Trophoblast cell (in vitro differentiated cells and primary cell): ENCODE data around the gene ZNF516.

ENCODE experiments used
- DNase-seq, 2 donors: peaks; one replicate each; pipeline ENCODE4 v3.0.0-alpha.2; 2016
- H2AFZ ChIP-seq: 2 replicates; pipeline ENCODE4 v1.6.1; 2013; ENCODE audit warnings: low read length, moderate library complexity, mild to moderate bottlenecking; ENCODE audit not compliant: insufficient read depth, poor library complexity
- H2AK5ac ChIP-seq: 2 replicates; pipeline ENCODE4 v1.6.1; 2013; ENCODE audit warnings: mild to moderate bottlenecking, low read length
- H2BK120ac ChIP-seq: 2 replicates; pipeline ENCODE4 v1.6.1; 2013; ENCODE audit warnings: low read length, mild to moderate bottlenecking, moderate library complexity; ENCODE audit not compliant: insufficient read depth, poor library complexity
- H2BK12ac ChIP-seq: 2 replicates; pipeline ENCODE4 v1.6.1; 2013; ENCODE audit warnings: mild to moderate bottlenecking, low read length, moderate library complexity
- H2BK5ac ChIP-seq: 2 replicates; pipeline ENCODE4 v1.6.1; 2013; ENCODE audit warnings: low read length, low read depth, moderate library complexity, mild to moderate bottlenecking; ENCODE audit not compliant: poor library complexity
- H3K14ac ChIP-seq: 2 replicates; pipeline ENCODE4 v1.6.1; 2013; ENCODE audit warnings: mild to moderate bottlenecking, low read length
- H3K18ac ChIP-seq: 2 replicates; pipeline ENCODE4 v1.6.1; 2013; ENCODE audit warnings: mild to moderate bottlenecking, low read length
- H3K23ac ChIP-seq: 2 replicates; pipeline ENCODE4 v1.6.1; 2013; ENCODE audit warnings: low read length
- H3K27ac ChIP-seq: 2 replicates; pipeline ENCODE4 v1.5.1; 2013; ENCODE audit warnings: low read depth, mild to moderate bottlenecking, inconsistent platforms, low read length, moderate library complexity
- H3K27me3 ChIP-seq: 2 replicates; pipeline ENCODE4 v1.6.1; 2013; ENCODE audit warnings: inconsistent platforms, mild to moderate bottlenecking, low read length, moderate library complexity; ENCODE audit not compliant: insufficient read depth
- H3K36me3 ChIP-seq, 2 experiments: 1 replicate in 1 of 2; 2 replicates in 1 of 2; pipeline ENCODE4 v1.6.1; 2013; ENCODE audit warnings: low read length in 2 of 2, mild to moderate bottlenecking in 2 of 2, moderate library complexity in 1 of 2; ENCODE audit not compliant: insufficient read depth in 2 of 2, control insufficient read depth in 1 of 2
- H3K4ac ChIP-seq: 2 replicates; pipeline ENCODE4 v1.6.1; 2013; ENCODE audit warnings: low read depth, mild to moderate bottlenecking, low read length, moderate library complexity
- H3K4me1 ChIP-seq, 2 experiments: 1 replicate in 1 of 2; 2 replicates in 1 of 2; pipeline ENCODE4 v1.6.1; 2013; ENCODE audit warnings: low read length in 2 of 2, mild to moderate bottlenecking in 2 of 2, moderate library complexity in 1 of 2; ENCODE audit not compliant: insufficient read depth in 2 of 2, control insufficient read depth in 1 of 2
- H3K4me2 ChIP-seq: 2 replicates; pipeline ENCODE4 v1.6.1; 2013; ENCODE audit warnings: inconsistent platforms, mild to moderate bottlenecking, low read length, moderate library complexity
- H3K4me3 ChIP-seq: 2 replicates; pipeline ENCODE4 v1.5.1; 2013; ENCODE audit warnings: mild to moderate bottlenecking, low read depth, low read length, inconsistent platforms
- H3K79me1 ChIP-seq: one replicate; pipeline ENCODE4 v1.6.1; 2013; ENCODE audit warnings: low read length
- H3K79me2 ChIP-seq: 2 replicates; pipeline ENCODE4 v1.6.1; 2013; ENCODE audit warnings: low read length, mild to moderate bottlenecking; ENCODE audit not compliant: control insufficient read depth, insufficient read depth, poor library complexity
- H3K9ac ChIP-seq: 2 replicates; pipeline ENCODE4 v1.6.1; 2013; ENCODE audit warnings: mild to moderate bottlenecking, low read length
- H3K9me3 ChIP-seq: 2 replicates; pipeline ENCODE4 v1.6.1; 2013; ENCODE audit warnings: low read depth, mild to moderate bottlenecking, control low read depth, inconsistent platforms, low read length; ENCODE audit not compliant: insufficient read depth
- H4K12ac ChIP-seq: 2 replicates; pipeline ENCODE4 v1.6.1; 2013; ENCODE audit warnings: low read depth, mild to moderate bottlenecking, low read length, moderate library complexity
- H4K8ac ChIP-seq: 2 replicates; pipeline ENCODE4 v1.6.1; 2013; ENCODE audit warnings: low read depth, mild to moderate bottlenecking, low read length, moderate library complexity
- H4K91ac ChIP-seq: one replicate; pipeline ENCODE4 v1.6.1; 2013; ENCODE audit warnings: low read depth, mild to moderate bottlenecking, low read length, moderate library complexity
- WGBS: extraction: QIAGEN DNeasy Blood & Tissue Kit; methylation state at CpG from one replicate; pipeline ENCODE4 v1.1.7; 2013; ENCODE audit warnings: missing lambda C conversion rate; ENCODE audit not compliant: insufficient read length, insufficient coverage; ENCODE audit errors: extremely low coverage; 5-methylcytosine and 5-hydroxymethylcytosine counted together

ZNF516 gene

DNA sequence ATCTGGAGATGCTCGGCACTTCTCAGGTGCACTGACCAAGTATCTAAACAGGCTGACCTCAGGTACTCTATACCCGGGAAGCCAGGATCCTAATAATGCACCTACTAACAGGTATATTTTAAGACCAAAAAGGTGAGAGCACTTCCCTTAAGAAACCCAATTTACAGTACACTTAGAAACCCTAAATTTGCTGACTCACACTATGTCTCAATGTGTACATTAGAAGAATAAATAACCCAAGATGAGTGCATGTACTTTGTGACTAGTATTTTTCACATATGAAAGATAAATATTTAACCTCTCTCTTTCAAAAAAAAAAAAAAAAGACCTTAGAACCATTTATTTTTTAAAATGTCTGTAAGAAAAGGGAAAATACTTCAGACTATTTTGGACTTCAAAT is 118.8 kb downstream of the ZNF516 start:
- Histone ChIP-seq H3K79me2 (no peaks in the 10 kb centered on the region), H4K8ac (no peak overlapping the region), H3K14ac (no peak overlapping the region), H3K4me3 (no peak overlapping the region), H4K12ac (no peak overlapping the region), H2AK5ac (no peak overlapping the region), H3K36me3 (peaks cover 14 to 20% of the 10 kb centered on the region in 2 experiments), H3K27me3 (no peaks in the 10 kb centered on the region), H3K9me3 (no peaks in the 10 kb centered on the region), H3K23ac (no peak overlapping the region), H3K4ac (no peak overlapping the region), H2BK12ac (no peak overlapping the region), H3K18ac (no peak overlapping the region), H2AFZ (no peak overlapping the region), H2BK120ac (no peak overlapping the region), H3K9ac (no peak overlapping the region), H3K4me1 (no peaks in the 10 kb centered on the region), H3K79me1 (no peaks in the 10 kb centered on the region), H4K91ac (no peak overlapping the region), H2BK5ac (no peak overlapping the region), H3K4me2 (no peak overlapping the region), H3K27ac (no peak overlapping the region)
- WGBS = no CpG with 5 or more reads among the region's 2 CpGs
- no peak for DNase-seq

- no peak overlapping the region for H3K27ac ChIP-seq
- no peaks in the 10 kb centered on the region for H3K79me2 ChIP-seq
- H3K4me3 ChIP-seq = no peak overlapping the region
- H4K8ac ChIP-seq = no peak overlapping the region
- no peaks in the 10 kb centered on the region for H3K79me1 ChIP-seq
- no peak overlapping the region for H3K23ac ChIP-seq
- no peak overlapping the region for H2AFZ ChIP-seq
- H3K9ac ChIP-seq = no peak overlapping the region
- no peak overlapping the region for H2BK5ac ChIP-seq
- no peak overlapping the region for H2BK120ac ChIP-seq
- no peaks in the 10 kb centered on the region for H3K27me3 ChIP-seq
- H2AK5ac ChIP-seq = no peak overlapping the region
- no peak overlapping the region for H4K12ac ChIP-seq
- WGBS = no CpG with 5 or more reads among the region's 12 CpGs
- no peak overlapping the region for H3K18ac ChIP-seq
- peaks cover 17 to 25% of the 10 kb centered on the region in 2 experiments for H3K36me3 ChIP-seq
- no peak overlapping the region for H3K4me2 ChIP-seq
- no peaks in the 10 kb centered on the region for H3K4me1 ChIP-seq
- H3K4ac ChIP-seq = no peak overlapping the region
- no peaks in the 10 kb centered on the region for H3K9me3 ChIP-seq
- no peak for DNase-seq
- H3K14ac ChIP-seq = no peak overlapping the region
- H2BK12ac ChIP-seq = no peak overlapping the region
- no peak overlapping the region for H4K91ac ChIP-seq
These were observed 120.4 kb downstream of the ZNF516 start for GRCh38 chr18:76374330-76375281.

- H2AK5ac ChIP-seq = no peak overlapping the region
- no peak overlapping the region for H3K23ac ChIP-seq
- H3K18ac ChIP-seq = no peak overlapping the region
- no peak overlapping the region for H3K14ac ChIP-seq
- no peaks in the 10 kb centered on the region for H3K79me2 ChIP-seq
- H3K9ac ChIP-seq = no peak overlapping the region
- H4K8ac ChIP-seq = no peak overlapping the region
- H2BK120ac ChIP-seq = no peak overlapping the region
- H2AFZ ChIP-seq = no peak overlapping the region
- no CpG with 5 or more reads among the region's 5 CpGs for WGBS
- H3K27me3 ChIP-seq = no peaks in the 10 kb centered on the region
- H3K4me1 ChIP-seq = no peaks in the 10 kb centered on the region
- H4K12ac ChIP-seq = no peak overlapping the region
- H2BK12ac ChIP-seq = no peak overlapping the region
- H3K79me1 ChIP-seq = no peaks in the 10 kb centered on the region
- DNase-seq = no peak
- H3K4me3 ChIP-seq = no peak overlapping the region
- H3K27ac ChIP-seq = no peak overlapping the region
- no peak overlapping the region for H3K4me2 ChIP-seq
- peaks cover 4 to 13% of the 10 kb centered on the region in 2 experiments for H3K36me3 ChIP-seq
- no peak overlapping the region for H2BK5ac ChIP-seq
- no peak overlapping the region for H4K91ac ChIP-seq
- H3K9me3 ChIP-seq = no peaks in the 10 kb centered on the region
- H3K4ac ChIP-seq = no peak overlapping the region
These were observed 121.7 kb downstream of the ZNF516 start for GRCh38 chr18:76373297-76373696.

DNA sequence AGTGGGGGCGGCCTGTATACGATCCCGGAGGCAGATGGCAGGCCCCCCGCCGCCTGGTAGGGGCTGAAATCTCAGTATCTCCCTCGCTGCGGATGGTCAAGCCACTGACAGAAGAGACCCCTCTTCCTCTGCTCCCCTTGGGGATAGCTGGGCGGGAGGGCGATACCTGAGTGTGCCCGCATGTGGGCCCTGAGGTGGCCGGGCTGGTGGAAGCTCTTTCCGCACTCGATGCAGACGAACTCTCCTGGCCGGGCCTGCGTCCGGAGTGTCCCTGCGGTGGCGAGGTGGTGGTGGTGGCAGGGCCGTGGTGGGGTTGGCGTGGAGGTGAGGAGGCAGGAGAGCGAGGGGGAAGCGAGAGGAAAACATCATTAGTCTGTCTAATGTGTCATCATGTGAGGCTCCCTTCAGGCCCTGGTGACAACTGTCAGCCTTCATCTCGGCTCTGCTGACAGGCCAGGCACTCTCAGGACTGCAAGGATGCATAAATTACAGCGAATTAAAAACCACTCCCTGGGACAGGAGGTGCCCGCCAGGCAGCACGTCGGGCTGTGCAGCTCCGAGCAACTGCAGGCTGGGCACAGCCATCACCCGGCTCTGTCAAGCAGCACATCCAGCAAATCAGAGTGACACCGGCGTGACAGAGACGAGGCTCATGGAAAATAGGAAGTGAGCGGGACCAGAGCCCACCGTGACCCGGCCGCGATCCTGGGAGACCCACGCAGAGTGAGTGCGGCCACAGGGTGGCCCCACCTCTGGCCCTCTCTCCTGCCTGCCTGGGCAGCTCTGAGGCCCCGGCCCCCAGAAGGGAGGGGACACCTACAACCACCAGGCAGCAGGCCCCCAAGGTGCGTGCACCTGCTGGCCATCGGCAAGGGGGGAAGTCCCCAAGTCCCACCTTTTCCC is 123.5 kb downstream of the ZNF516 start:
- Histone ChIP-seq H2BK12ac (no peak overlapping the region), H4K91ac (no peak overlapping the region), H2AFZ (no peak overlapping the region), H3K4me1 (no peaks in the 10 kb centered on the region), H3K79me1 (no peaks in the 10 kb centered on the region), H2BK5ac (no peak overlapping the region), H3K14ac (no peak overlapping the region), H3K27ac (no peak overlapping the region), H3K18ac (no peak overlapping the region), H3K23ac (no peak overlapping the region), H3K4me3 (peak overlapping the region; percentile 14), H3K9me3 (no peaks in the 10 kb centered on the region), H2BK120ac (no peak overlapping the region), H3K4me2 (no peak overlapping the region), H4K12ac (no peak overlapping the region), H3K27me3 (no peaks in the 10 kb centered on the region), H3K4ac (no peak overlapping the region), H2AK5ac (no peak overlapping the region), H3K79me2 (no peaks in the 10 kb centered on the region), H3K9ac (no peak overlapping the region), H3K36me3 (peaks cover 4 to 13% of the 10 kb centered on the region in 2 experiments), H4K8ac (no peak overlapping the region)
- no CpG with 5 or more reads among the region's 43 CpGs for WGBS
- DNase-seq = no peak
